H1 (cell line): ENCODE measurements around the gene PIGL. TPM values are rescaled to one million over a fixed set of nuclear protein-coding genes. Genes with fewer than 3 reads are reported as not detected.

Experiments used
- CTCF ChIA-PET: fragments of 300-600 bp; sonication (Branson Sonifier 250); formaldehyde crosslinking; loops from one replicate; lab custom pipeline; 2021; ENCODE audit not compliant: partially characterized antibody; lab: Charles Lee
- POLR2A ChIA-PET: fragments of 300-600 bp; sonication (Branson Sonifier 250); formaldehyde crosslinking; loops from one replicate; lab custom pipeline; 2021; ENCODE audit warnings: inconsistent platforms; ENCODE audit not compliant: partially characterized antibody; lab: Charles Lee
- DNase-seq, 2 experiments: peaks; one replicate each; pipeline versions ENCODE4 v3.0.0 to v3.0.0-alpha.2; 2010 to 2022; ENCODE audit warnings: low spot score in 2 of 2, low read depth in 1 of 2, mixed read lengths in 1 of 2
- FAIRE-seq: peaks from 2 replicates; lab custom pipeline; 2011; peaks lifted over from hg19 to GRCh38; lab: Jason Lieb, UNC
- H2AFZ ChIP-seq: 2 replicates; pipeline ENCODE4 v1.8.1; 2012; ENCODE audit warnings: low read length, inconsistent platforms
- H2AK5ac ChIP-seq: 2 replicates; pipeline ENCODE4 v1.6.1; 2013; ENCODE audit warnings: low read depth, low read length
- H2BK120ac ChIP-seq: replicated peaks from 2 replicates; pipeline ENCODE3; 2013; ENCODE audit warnings: low read depth, low read length, inconsistent platforms
- H2BK12ac ChIP-seq: 2 replicates; pipeline ENCODE4 v1.6.1; 2013; ENCODE audit warnings: low read depth, low read length
- H2BK15ac ChIP-seq: 2 replicates; pipeline ENCODE4 v1.6.1; 2013; ENCODE audit warnings: low read length
- H2BK20ac ChIP-seq: 2 replicates; pipeline ENCODE4 v1.6.1; 2013; ENCODE audit warnings: low read length
- H2BK5ac ChIP-seq: 2 replicates; pipeline ENCODE4 v1.6.1; 2013; ENCODE audit warnings: low read depth, low read length
- H3K14ac ChIP-seq: 2 replicates; pipeline ENCODE4 v1.6.1; 2013; ENCODE audit warnings: inconsistent platforms; ENCODE audit not compliant: insufficient read length
- H3K18ac ChIP-seq: 2 replicates; pipeline ENCODE4 v1.6.1; 2013; ENCODE audit warnings: low read length; ENCODE audit errors: extremely low read depth
- H3K23ac ChIP-seq: 2 replicates; pipeline ENCODE4 v1.6.1; 2013; ENCODE audit warnings: inconsistent platforms; ENCODE audit not compliant: insufficient read length
- H3K23me2 ChIP-seq: 2 replicates; pipeline ENCODE4 v1.6.1; 2013; ENCODE audit warnings: low read depth, low read length
- H3K27ac ChIP-seq: 2 replicates; pipeline ENCODE4 v1.6.1; 2011; ENCODE audit warnings: low read depth, low read length, inconsistent platforms
- H3K27me3 ChIP-seq, 4 experiments: replicated peaks in 1 of 4; 1 replicate in 1 of 4; 2 replicates in 3 of 4; pipeline versions ENCODE4 v1.6.1 to v1.8.1; 2011 to 2013; ENCODE audit warnings: low read length in 3 of 4, mild to moderate bottlenecking in 3 of 4, inconsistent platforms in 2 of 4, mixed read lengths in 2 of 4, moderate library complexity in 1 of 4; ENCODE audit not compliant: control insufficient read depth in 3 of 4, insufficient read depth in 3 of 4; ENCODE audit errors: extremely low read depth in 1 of 4
- H3K36me3 ChIP-seq, 4 experiments: 2 replicates each; pipeline versions ENCODE4 v1.6.1 to v1.8.1; 2011 to 2013; ENCODE audit warnings: mild to moderate bottlenecking in 4 of 4, low read length in 3 of 4, moderate library complexity in 2 of 4, control low read depth in 1 of 4, inconsistent platforms in 1 of 4; ENCODE audit not compliant: insufficient read depth in 4 of 4, control insufficient read depth in 2 of 4
- H3K4ac ChIP-seq: replicated peaks from 2 replicates; pipeline ENCODE3; 2013; ENCODE audit warnings: low read length, low read depth, mixed read lengths, inconsistent platforms; ENCODE audit not compliant: insufficient read length
- H3K4me1 ChIP-seq, 4 experiments: replicated peaks in 1 of 4; 1 replicate in 1 of 4; 2 replicates in 3 of 4; pipeline versions ENCODE4 v1.6.1 to v1.8.1; 2011 to 2013; ENCODE audit warnings: low read length in 3 of 4, inconsistent platforms in 2 of 4, mixed read lengths in 1 of 4; ENCODE audit not compliant: insufficient read depth in 4 of 4, control insufficient read depth in 3 of 4
- H3K4me2 ChIP-seq, 2 experiments: 2 replicates each; pipeline versions ENCODE4 v1.6.1 to v1.8.1; 2011 to 2013; ENCODE audit warnings: low read depth in 2 of 2, low read length in 2 of 2, control low read depth in 1 of 2, inconsistent platforms in 1 of 2, mild to moderate bottlenecking in 1 of 2; ENCODE audit not compliant: insufficient read depth in 1 of 2
- H3K4me3 ChIP-seq, 4 experiments: fragments of 200-600, 300-600 bp in 1 of 4; sonication (generic), shearing (Covaris generic), sonication (Bioruptor Twin) in 1 of 4; 2 replicates each; pipeline versions ENCODE4 v1.5.1 to v1.8.1; 2011 to 2016; ENCODE audit warnings: low read length in 4 of 4, low read depth in 3 of 4, control low read depth in 2 of 4, inconsistent platforms in 2 of 4, mild to moderate bottlenecking in 2 of 4, mixed read lengths in 1 of 4, moderate library complexity in 1 of 4; ENCODE audit not compliant: insufficient read depth in 2 of 4; ENCODE audit errors: extremely low read depth in 1 of 4
- H3K56ac ChIP-seq: replicated peaks from 2 replicates; pipeline ENCODE3; 2013; ENCODE audit warnings: low read depth, mild to moderate bottlenecking, mixed read lengths, low read length, inconsistent platforms; ENCODE audit not compliant: insufficient read length
- H3K79me1 ChIP-seq: 2 replicates; pipeline ENCODE4 v1.6.1; 2013; ENCODE audit warnings: low read depth, low read length, control low read depth
- H3K79me2 ChIP-seq, 2 experiments: 2 replicates each; pipeline versions ENCODE4 v1.6.1 to v1.8.1; 2012 to 2013; ENCODE audit warnings: low read length in 2 of 2, mild to moderate bottlenecking in 2 of 2, inconsistent platforms in 1 of 2; ENCODE audit not compliant: insufficient read depth in 2 of 2, control insufficient read depth in 1 of 2
- H3K9ac ChIP-seq, 4 experiments: replicated peaks in 1 of 4; 1 replicate in 1 of 4; 2 replicates in 3 of 4; pipeline versions ENCODE4 v1.6.1 to v1.8.1; 2011 to 2013; ENCODE audit warnings: low read depth in 3 of 4, low read length in 3 of 4, control low read depth in 2 of 4, mild to moderate bottlenecking in 2 of 4, moderate library complexity in 2 of 4, inconsistent platforms in 1 of 4; ENCODE audit errors: extremely low read depth in 1 of 4
- H3K9me3 ChIP-seq, 2 experiments: 2 replicates each; pipeline versions ENCODE4 v1.6.1 to v1.8.1; 2012 to 2013; ENCODE audit warnings: mild to moderate bottlenecking in 2 of 2, moderate library complexity in 2 of 2, control low read depth in 1 of 2, inconsistent platforms in 1 of 2, low read depth in 1 of 2, low read length in 1 of 2, mixed read lengths in 1 of 2; ENCODE audit not compliant: insufficient read depth in 2 of 2
- H4K20me1 ChIP-seq, 2 experiments: replicated peaks in 1 of 2; 2 replicates each; pipeline versions ENCODE3 to v1.8.1; 2011 to 2013; ENCODE audit warnings: inconsistent platforms in 2 of 2, low read length in 2 of 2, mild to moderate bottlenecking in 1 of 2; ENCODE audit not compliant: insufficient read depth in 2 of 2, control insufficient read depth in 1 of 2
- H4K5ac ChIP-seq: 2 replicates; pipeline ENCODE4 v1.6.1; 2013; ENCODE audit warnings: low read length, low read depth, mixed read lengths, inconsistent platforms; ENCODE audit not compliant: insufficient read length
- H4K8ac ChIP-seq: 2 replicates; pipeline ENCODE4 v1.8.0; 2013; ENCODE audit warnings: mild to moderate bottlenecking, moderate library complexity, low read length, inconsistent platforms; ENCODE audit not compliant: insufficient read depth; ENCODE audit errors: extremely low read depth
- H4K91ac ChIP-seq: replicated peaks from 2 replicates; pipeline ENCODE3; 2013; ENCODE audit warnings: low read length, mixed read lengths, inconsistent platforms; ENCODE audit not compliant: insufficient read length
- CBX8 ChIP-seq: fragments of 300-800, 300-1000 bp; sonication (generic); IDR thresholded peaks from 2 replicates; pipeline ENCODE4 v1.7.1; 2016; ENCODE audit warnings: low read depth, low read length, borderline replicate concordance
- CHD2 ChIP-seq: IDR thresholded peaks from 2 replicates; pipeline ENCODE4 v1.6.1; 2012; ENCODE audit warnings: low read length, improper control_type of control experiment
- E2F6 ChIP-seq: IDR thresholded peaks from 2 replicates; pipeline ENCODE4 v1.6.1; 2012; ENCODE audit warnings: inconsistent platforms
- KDM4A ChIP-seq: IDR thresholded peaks from one replicate; pipeline ENCODE4 v1.7.1; 2012; ENCODE audit warnings: low read depth, mild to moderate bottlenecking, moderate library complexity, low read length, inconsistent platforms; ENCODE audit not compliant: severe bottlenecking
- KDM5A ChIP-seq: fragments of 200-600 bp; IDR thresholded peaks from 2 replicates; pipeline ENCODE4 v1.7.1; 2012; ENCODE audit warnings: mild to moderate bottlenecking, low read length, inconsistent platforms, mixed read lengths
- NRF1 ChIP-seq: IDR thresholded peaks from 2 replicates; pipeline ENCODE4 v1.6.1; 2011; ENCODE audit warnings: mild to moderate bottlenecking, low read depth, low read length, improper control_type of control experiment
- RFX5 ChIP-seq: IDR thresholded peaks from 2 replicates; pipeline ENCODE4 v1.6.1; 2011; ENCODE audit warnings: low read depth, low read length, improper control_type of control experiment, borderline replicate concordance
- SAP30 ChIP-seq: fragments of 300-600 bp; sonication (generic); IDR thresholded peaks from 2 replicates; pipeline ENCODE4 v1.7.1; 2012; ENCODE audit warnings: low read length, moderate library complexity, mild to moderate bottlenecking, inconsistent platforms; ENCODE audit not compliant: insufficient read depth, insufficient replicate concordance
- SIN3A ChIP-seq, 2 experiments: IDR thresholded peaks in 1 of 2; conservative IDR thresholded peaks in 1 of 2; 2 replicates each; pipeline ENCODE4 v1.6.1; 2011 to 2012; ENCODE audit warnings: low read length in 2 of 2, improper control_type of control experiment in 1 of 2, low read depth in 1 of 2, mild to moderate bottlenecking in 1 of 2
- SIX5 ChIP-seq: IDR thresholded peaks from 2 replicates; pipeline ENCODE4 v1.6.1; 2011; ENCODE audit warnings: mild to moderate bottlenecking, low read depth, low read length
- SP4 ChIP-seq: IDR thresholded peaks from 2 replicates; pipeline ENCODE4 v1.6.1; 2012; ENCODE audit warnings: low read length, inconsistent platforms
- TEAD4 ChIP-seq: IDR thresholded peaks from 2 replicates; pipeline ENCODE4 v1.6.1; 2012; ENCODE audit warnings: low read depth, low read length, inconsistent platforms, mixed read lengths
- WGBS, 2 experiments: shearing (Covaris generic) in 1 of 2; methylation state at CpG; one replicate each; pipeline versions ENCODE4 v1.1.6 to v1.1.7; 2013 to 2015; ENCODE audit warnings: low lambda C conversion rate in 2 of 2, mixed read lengths in 2 of 2, inconsistent platforms in 1 of 2, low coverage in 1 of 2, missing lambda C conversion rate in 1 of 2; ENCODE audit not compliant: insufficient replicate concordance in 2 of 2, insufficient coverage in 1 of 2, insufficient read length in 1 of 2; ENCODE audit errors: extremely low coverage in 1 of 2, missing lambda C conversion rate in 1 of 2; 5-methylcytosine and 5-hydroxymethylcytosine counted together
- polyA plus RNA-seq, 7 experiments: library from polyadenylated mRNA; depleted of rRNA in 3 of 7; stranded (reverse) in 5 of 7; unstranded in 2 of 7; fragments of >200 nt in 5 of 7; fragments of 200-250 nt in 2 of 7; gene quantifications; 1 replicate in 5 of 7; 2 replicates in 1 of 7; 4 replicates in 1 of 7; pipeline versions ENCODE4 v1.2.1 to v1.2.3, GENCODE V29; 2011 to 2013; ENCODE audit warnings: missing spikeins in 2 of 7, mixed read lengths in 2 of 7
- total RNA-seq: library from RNA; stranded (reverse); fragmentation: NEBNext Ultra II Directional; extraction: Animal tissue kit (Norgen Biotek cat#: 25700); gene quantifications from 2 replicates; pipeline ENCODE4 v1.2.1, GENCODE V29; 2021

PIGL gene
- total and polyA plus RNA-seq, 2 of the 8 experiments (the other 6 are each of a cell fraction or from before 2014, with no cell fraction given) = 28.4 to 30.8 TPM

- Histone ChIP-seq H4K5ac (no peak overlapping the region), H3K23me2 (no peaks in the 10 kb centered on the region), H3K36me3 (no peaks in the 10 kb centered on the region; a peak in 1 of 8 replicates), H2BK12ac (no peak overlapping the region), H3K27ac (no peak overlapping the region), H3K4me3 (no peak overlapping the region), H4K20me1 (no peaks in the 10 kb centered on the region), H3K9ac (no peak overlapping the region), H3K79me2 (peaks cover 0 to 4% of the 10 kb centered on the region in 2 experiments; a peak in 1 of 4 replicates), H3K9me3 (no peaks in the 10 kb centered on the region), H2BK20ac (no peak overlapping the region), H3K4me1 (no peaks in the 10 kb centered on the region), H3K27me3 (no peaks in the 10 kb centered on the region), H3K4me2 (no peak overlapping the region), H4K91ac (no peak overlapping the region), H4K8ac (no peak overlapping the region), H2AFZ (no peak overlapping the region), H2AK5ac (no peak overlapping the region), H3K14ac (no peak overlapping the region), H3K18ac (no peak overlapping the region), H3K23ac (no peak overlapping the region), H2BK15ac (no peak overlapping the region), H3K56ac (no peak overlapping the region), H2BK120ac (no peak overlapping the region), H2BK5ac (no peak overlapping the region), H3K4ac (no peak overlapping the region), H3K79me1 (no peaks in the 10 kb centered on the region)
- POLR2A ChIA-PET = interaction anchor here (1.6 to 2.3 kb wide), 2 partner anchors 15 kb away, joined by 4 to 8 read pairs; partner anchors contain the start of gene PIGL
- CTCF ChIA-PET = no interaction called here
- FAIRE-seq (no peak), DNase-seq (no peak)
- 77% methylated on average over 1 of the region's 1 CpG; no CpG with 5 or more reads in 1 of the 2 experiments for WGBS, 2 experiments
- TF ChIP-seq SAP30 = no peak
- no peak for TF ChIP-seq CHD2
- no peak for TF ChIP-seq TEAD4
- no peak for TF ChIP-seq CBX8
- no peak for TF ChIP-seq SIN3A (conservative IDR thresholded peaks at IDR 0.05 in 1 of 2, IDR thresholded peaks at IDR 0.05 in 1 of 2; ENCODE audit: low read depth in 1 of 2, low read length in 2 of 2)
- TF ChIP-seq NRF1 = no peak
- TF ChIP-seq RFX5 = no peak
- no peak for TF ChIP-seq SP4
- no peak for TF ChIP-seq E2F6
- TF ChIP-seq SIX5 = no peak
- no peak for TF ChIP-seq KDM5A
- no peak for TF ChIP-seq KDM4A
Observed at GRCh38 chr17:16232391-16232790, 15.4 kb downstream of the PIGL start.
